Activated CD4-positive, alpha-beta T cell treated with anti-CD3 and anti-CD28 coated beads, Interleukin-2, Interleukin-4, amounts not matched to agents 100 ng/mL and 50 ng/mL, durations not matched to agents 16 hours and 8 hours (primary cell): ENCODE results near the gene MFSD2A.
"Not testable (repeated sequence)": the region's sequence is repeated elsewhere in the genome, so short reads cannot be mapped to it uniquely, and the experiment has no call there.

Experiments used
- DNase-seq: peaks from one replicate; pipeline ENCODE4 v3.0.0-alpha.2; 2020; ENCODE audit warnings: low spot score

MFSD2A gene

GRCh38 chr1:39940980-39941871 is 13.7 kb upstream of the MFSD2A start:
- no peak for DNase-seq

GRCh38 chr1:39943471-39944290 is 11.3 kb upstream of the MFSD2A start:
- no peak for DNase-seq

DNA sequence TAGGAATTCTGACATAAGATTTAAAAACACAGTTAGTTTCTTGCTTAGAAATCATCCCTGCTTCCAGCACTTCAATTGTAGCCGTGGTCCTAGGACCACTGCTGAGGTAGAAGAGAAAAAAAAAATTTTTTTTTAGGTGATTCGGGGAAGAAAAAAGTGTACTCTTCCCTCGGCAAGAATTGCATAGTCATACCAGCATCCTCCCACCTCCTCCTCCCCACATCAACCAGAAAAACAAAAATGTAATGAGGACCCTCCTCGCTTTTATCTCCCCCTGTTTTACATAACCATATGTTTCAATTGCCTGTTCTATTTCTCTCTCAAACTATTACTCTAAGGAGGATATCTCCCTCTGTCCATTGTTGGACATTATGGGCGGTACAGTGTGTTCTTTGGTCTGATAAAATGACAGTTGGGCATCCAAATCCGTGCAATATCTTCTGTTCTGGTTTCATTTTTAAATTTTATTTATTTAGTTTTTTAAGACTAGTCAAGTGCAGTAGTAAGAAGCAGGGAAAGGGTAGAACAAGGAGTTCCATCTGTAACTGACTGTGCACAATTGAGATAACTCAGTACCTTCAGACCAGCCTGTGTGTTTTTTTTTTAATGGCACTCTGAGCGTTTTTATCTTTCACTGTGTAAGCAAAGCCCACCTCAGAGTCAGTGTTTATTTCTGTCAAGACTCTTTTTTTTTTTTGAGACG is 10.4 kb upstream of the MFSD2A start:
- DNase-seq, result no peak

- DNase-seq, result no peak
Measured at GRCh38 chr1:39946216-39946615, 8.7 kb upstream of the MFSD2A start.

DNA sequence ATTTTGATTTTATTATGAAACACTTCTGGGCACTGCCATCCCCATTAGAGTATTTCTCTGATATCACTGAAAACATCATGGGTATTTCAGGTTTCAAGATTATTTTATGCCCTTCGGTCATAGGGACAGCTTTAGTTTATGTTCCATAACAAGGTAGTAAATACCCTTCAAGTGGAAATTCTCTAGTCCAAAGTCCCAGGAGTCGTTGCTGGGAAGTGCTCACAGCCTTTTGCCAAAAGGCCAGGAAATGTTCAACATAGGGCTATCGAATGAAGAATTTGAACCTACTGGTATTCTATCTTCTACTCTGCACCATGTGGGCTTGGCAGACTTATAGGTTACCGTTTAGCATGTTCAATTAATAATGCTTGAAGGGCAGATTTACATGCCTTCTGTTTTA is 7.7 kb upstream of the MFSD2A start:
- no peak for DNase-seq

GRCh38 chr1:39949891-39950290 is 5.1 kb upstream of the MFSD2A start:
- DNase-seq, result no peak

DNA sequence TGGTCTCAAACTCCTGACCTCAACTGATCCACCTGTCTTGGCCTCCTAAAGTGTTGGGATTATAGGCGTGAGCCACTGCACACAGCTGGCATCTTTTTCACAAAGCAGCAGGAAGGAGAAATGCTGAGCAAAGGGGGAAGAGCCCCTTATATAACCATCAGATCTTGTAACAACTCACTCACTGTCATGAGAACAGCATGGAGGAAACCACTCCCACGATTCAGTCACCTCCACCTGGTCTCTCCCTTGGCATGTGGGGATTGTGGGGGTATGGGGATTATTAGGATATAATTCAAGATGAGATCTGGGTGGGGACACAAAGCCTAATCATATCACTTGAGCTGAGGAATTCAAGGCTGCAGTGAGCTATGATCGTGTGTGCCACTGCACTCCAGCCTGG is 3.0 kb upstream of the MFSD2A start:
- DNase-seq, result no peak

DNA sequence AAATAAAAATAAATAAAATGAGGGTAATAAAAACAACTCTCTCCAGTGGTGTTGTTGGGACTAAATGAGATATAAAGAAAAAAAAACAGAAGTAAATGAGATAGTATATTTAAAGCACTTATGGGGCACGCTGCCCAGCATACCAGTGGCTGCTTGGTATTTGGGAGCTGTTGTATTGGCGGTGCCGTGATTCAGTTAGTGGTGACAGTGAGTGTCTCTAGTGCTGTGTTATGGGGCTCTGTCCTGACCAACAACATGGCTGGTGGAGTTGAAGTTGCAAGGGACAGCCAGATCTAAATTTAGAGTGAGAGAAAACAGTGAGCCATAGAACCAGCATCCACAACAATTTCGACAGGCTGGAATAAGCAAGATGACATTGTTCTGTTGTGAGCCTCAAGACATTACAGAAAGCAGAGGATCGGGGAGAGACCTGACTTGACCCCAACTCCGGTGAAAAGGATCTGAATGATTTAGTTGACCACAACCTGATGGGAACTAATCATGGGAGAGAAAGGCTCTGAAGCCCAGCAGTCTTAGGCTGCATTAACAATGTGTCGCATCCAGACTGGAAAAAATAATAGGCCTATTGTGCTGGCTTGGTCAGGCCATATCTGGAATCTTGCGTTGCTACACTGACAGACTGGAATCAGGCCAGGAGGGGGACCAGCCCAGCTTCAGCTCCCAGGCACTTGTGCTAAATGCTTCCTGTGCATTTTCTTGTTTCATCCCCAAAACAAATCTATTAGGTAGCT is 2.4 kb upstream of the MFSD2A start:
- no peak for DNase-seq

GRCh38 chr1:39954324-39954869 is 548 bp upstream of the MFSD2A start:
- DNase-seq, result no peak

DNA sequence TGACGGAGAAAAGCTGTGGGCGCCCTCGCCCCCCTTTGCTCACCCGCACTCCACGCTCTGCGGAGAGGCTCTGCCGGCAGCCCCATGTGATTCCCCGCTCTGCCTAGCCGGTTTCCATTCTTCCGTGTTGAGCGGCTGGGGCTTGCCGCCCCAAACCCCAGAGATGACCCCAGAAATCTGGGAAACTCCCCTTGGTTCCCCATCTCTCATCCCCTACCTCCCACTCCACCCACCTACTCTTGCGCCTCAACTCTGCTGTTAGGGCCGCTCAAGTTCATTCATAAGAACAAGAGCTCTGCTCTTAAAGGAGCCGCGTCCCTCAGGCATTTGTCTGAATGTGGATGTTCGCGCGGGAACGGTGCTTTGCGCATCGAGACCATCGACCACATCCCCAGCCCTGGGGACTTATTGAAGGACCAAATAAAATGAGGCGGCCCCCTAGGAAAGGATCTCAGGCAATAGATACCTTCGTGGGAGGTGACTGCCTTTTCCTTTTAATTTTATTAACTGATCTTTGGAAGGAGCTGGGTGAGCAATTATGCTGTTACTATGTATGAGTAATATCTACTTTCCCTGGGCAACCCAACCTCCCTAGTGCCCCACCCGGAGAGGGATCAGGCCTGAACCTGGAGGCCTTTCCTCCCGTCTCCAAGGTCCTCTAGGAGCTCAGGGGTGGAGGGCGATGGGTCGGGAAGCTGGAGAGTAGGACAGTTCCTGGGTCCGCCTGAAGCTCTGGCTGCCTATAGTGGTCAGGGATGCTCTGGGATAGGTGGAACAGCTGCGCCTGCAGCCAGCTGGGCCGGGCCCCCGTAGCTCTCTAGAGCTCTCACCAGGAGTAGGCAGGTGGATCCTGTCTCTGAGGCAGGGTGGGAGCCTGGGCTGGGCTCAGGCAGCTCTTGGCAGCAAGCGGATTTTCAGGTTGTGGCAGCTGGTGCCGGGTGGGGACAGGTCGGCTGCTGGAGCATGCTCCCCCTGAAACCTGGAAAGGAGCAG is 898 bp downstream of the MFSD2A start:
- peak; percentile 58 for DNase-seq

GRCh38 chr1:39957299-39958015 is 2.5 kb downstream of the MFSD2A start:
- DNase-seq, result no peak

DNA sequence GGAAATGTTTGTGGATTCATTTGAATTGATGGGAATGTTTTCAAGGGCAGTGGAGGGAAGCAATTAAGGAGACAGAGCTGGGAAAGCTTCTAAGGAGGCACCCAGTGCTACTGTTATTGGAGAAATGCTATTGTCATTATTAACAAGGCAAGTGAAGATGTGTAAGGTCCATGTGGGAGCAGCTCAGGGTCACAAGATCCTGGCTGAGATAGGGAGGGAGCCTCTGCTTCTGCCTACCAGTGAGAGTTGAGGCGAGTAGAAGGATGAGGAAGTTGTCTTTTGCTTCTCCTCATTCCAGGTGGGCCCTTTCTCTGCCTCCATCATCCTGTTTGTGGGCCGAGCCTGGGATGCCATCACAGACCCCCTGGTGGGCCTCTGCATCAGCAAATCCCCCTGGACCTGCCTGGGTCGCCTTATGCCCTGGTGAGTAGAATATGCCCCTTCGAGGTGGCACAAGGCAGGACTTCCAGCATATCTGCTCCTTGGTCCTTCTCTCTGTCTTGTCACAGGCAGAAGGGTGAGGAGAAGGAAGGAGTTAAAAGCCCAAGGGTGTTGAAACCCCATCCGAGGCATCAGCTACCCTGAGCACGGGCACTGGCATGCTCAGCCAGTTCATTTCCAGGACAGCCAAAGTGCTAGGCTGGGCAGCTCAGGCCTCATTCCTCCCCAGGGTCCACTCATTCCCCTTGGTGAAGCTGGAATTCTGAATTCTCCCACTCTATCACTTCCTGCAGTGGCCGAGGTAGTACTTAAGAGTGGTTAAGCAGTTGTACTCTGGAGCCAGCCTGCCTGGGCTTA is 3.7 kb downstream of the MFSD2A start:
- DNase-seq, result no peak

GRCh38 chr1:39959651-39960333 is 4.8 kb downstream of the MFSD2A start:
- DNase-seq, result no peak

DNA sequence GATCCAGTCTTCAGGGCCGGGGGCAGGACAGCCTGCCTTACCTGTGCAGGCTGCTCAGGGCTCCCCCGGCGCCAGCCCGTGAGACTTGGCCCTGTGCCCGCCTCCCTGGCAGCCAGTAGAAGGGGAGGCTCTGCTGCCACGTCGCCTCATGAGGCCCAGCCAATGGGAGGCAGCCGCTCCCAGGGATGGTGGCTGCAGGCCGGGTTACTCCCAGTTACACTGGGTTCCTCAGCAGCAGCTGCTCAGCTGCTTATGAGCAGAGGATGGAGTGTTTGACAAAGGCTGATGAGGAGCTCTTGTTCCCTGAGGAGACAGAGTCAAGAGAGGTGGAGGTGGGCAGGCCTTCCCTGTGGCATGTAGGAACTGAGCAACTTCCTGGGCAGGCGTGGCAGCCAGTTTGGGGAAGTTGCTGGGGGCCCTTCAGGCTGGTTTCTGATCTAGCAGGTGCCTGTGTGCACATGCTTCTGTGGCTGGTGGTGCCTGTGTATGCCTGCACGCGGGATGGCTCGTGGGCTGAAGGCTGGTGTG is 5.5 kb downstream of the MFSD2A start:
- DNase-seq, result peak; percentile 30

- DNase-seq, result no peak
Measured at GRCh38 chr1:39962450-39962825, 7.5 kb downstream of the MFSD2A start.

- not testable (repeated sequence) for DNase-seq
Measured at GRCh38 chr1:39962964-39963363, 8.0 kb downstream of the MFSD2A start.

DNA sequence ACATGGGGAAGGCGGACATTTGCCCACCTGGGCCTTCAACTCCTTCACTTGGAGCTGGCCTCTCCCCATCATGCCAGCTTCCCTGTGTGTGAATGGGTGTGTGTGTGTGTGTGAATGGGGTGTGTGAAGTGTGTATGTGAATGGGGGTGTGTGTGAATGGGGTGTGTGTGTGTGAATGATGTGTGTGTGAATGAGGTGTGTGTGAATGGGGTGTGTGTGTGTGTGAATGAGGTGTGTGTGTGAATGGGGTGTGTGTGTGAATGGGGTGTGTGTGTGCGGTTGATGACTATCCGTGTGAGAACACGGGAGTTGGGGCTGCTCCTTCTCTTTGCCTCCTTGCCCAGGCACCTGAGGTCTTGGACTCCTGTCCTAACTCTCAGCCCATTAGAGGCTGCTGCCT is 9.6 kb downstream of the MFSD2A start:
- DNase-seq, result no peak

DNA sequence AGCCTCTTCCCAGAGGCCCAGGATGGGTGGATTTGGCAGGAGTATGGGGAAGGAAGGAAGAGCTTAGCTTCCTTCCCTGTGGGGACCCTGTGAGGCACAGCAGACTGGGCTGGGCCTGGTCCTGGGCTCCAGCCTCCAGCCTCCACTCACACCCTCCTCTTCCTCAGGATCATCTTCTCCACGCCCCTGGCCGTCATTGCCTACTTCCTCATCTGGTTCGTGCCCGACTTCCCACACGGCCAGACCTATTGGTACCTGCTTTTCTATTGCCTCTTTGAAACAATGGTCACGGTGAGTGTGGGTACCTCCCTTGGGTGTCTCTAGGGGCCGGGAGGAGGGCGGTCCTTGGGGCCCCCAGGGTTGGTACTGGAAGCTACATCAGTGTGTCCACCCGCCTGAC is 10.1 kb downstream of the MFSD2A start:
- DNase-seq, result no peak
